Gastrocnemius medialis (tissue), 4 donors: ENCODE results near the gene CCDC9B. TPM values are rescaled to one million over a fixed set of nuclear protein-coding genes. Genes with fewer than 3 reads are reported as not detected.

Source experiments
- ATAC-seq, 2 donors: fragments of 150-250 bp; one replicate each; pipeline ENCODE4 v1.9.1; 2016
- DNase-seq, 2 donors: peaks; one replicate each; pipeline ENCODE4 v3.0.0-alpha.2; 2019
- H3K27ac ChIP-seq, 4 donors: fragments of 200-600 bp; sonication (generic); 1 replicate in 1 of 4; 2 replicates in 3 of 4; pipeline ENCODE4 v1.5.1; 2016 to 2018; ENCODE audit warnings: mild to moderate bottlenecking in 2 of 4, moderate library complexity in 1 of 4
- H3K27me3 ChIP-seq, 3 donors: fragments of 200-600 bp; sonication (generic) in 2 of 3; 1 replicate in 1 of 3; 2 replicates in 2 of 3; pipeline versions ENCODE4 v1.5.1 to v1.6.0; 2016 to 2019; ENCODE audit warnings: mild to moderate bottlenecking in 1 of 3, moderate library complexity in 1 of 3
- H3K36me3 ChIP-seq, 2 donors: fragments of 200-600 bp; sonication (generic) in 1 of 2; one replicate each; pipeline ENCODE4 v1.5.1; 2017 to 2018
- H3K4me1 ChIP-seq, 2 donors: fragments of 200-600 bp; sonication (generic) in 1 of 2; one replicate each; pipeline ENCODE4 v1.5.1; 2016 to 2017; ENCODE audit warnings: mild to moderate bottlenecking in 2 of 2
- H3K4me3 ChIP-seq, 4 donors: fragments of 200-600 bp; sonication (generic) in 3 of 4; 1 replicate in 1 of 4; 2 replicates in 3 of 4; pipeline ENCODE4 v1.5.1; 2016 to 2019; ENCODE audit warnings: mild to moderate bottlenecking in 2 of 4
- H3K9me3 ChIP-seq, 3 donors: fragments of 200-600 bp; sonication (generic) in 2 of 3; 1 replicate in 1 of 3; 2 replicates in 2 of 3; pipeline ENCODE4 v1.5.1; 2016 to 2019
- CTCF ChIP-seq, 5 experiments: fragments of 450-650 bp in 3 of 5; fragments of 200-600 bp in 2 of 5; sonication (generic) in 2 of 5; IDR thresholded peaks in 4 of 5; conservative IDR thresholded peaks in 1 of 5; 1 replicate in 4 of 5; 2 replicates in 1 of 5; pipeline ENCODE4 v1.5.1; 2016 to 2019; ENCODE audit warnings: antibody characterized with exemption in 5 of 5, mild to moderate bottlenecking in 3 of 5, moderate library complexity in 3 of 5
- POLR2A ChIP-seq, 2 donors: fragments of 450-650 bp; IDR thresholded peaks; one replicate each; pipeline ENCODE4 v1.6.1; 2017; ENCODE audit warnings: antibody characterized with exemption in 2 of 2, mild to moderate bottlenecking in 2 of 2, moderate library complexity in 2 of 2
- in situ Hi-C, 4 donors: fragments of 200-750 bp; cut with MboI; loops; one replicate each; pipeline versions ENCODE4 v1.15.0 to v1.8.0; 2017; ENCODE audit warnings: low sequenced_read_pairs in 4 of 4
- intact Hi-C: fragments of 100-400 bp; cut with DNase I; formaldehyde crosslinking; loops from one replicate; pipeline ENCODE4 v1.15.1; 2023; ENCODE audit warnings: low total_unique reads
- total RNA-seq, 4 donors: library from RNA; depleted of rRNA; stranded (reverse); fragments of >200 nt; gene quantifications; one replicate each; pipeline versions ENCODE4 v1.1.0 to v1.2.3, GENCODE V29; 2016

CCDC9B gene
- total RNA-seq, 4 donors from 2014 or later = 14.4 to 55.1 (median 20.5) TPM

GRCh38 chr15:40352281-40352901 lies 11.7 kb upstream of the CCDC9B start:
- TF ChIP-seq CTCF (IDR thresholded peaks at IDR 0.05 in 4 of 5, conservative IDR thresholded peaks at IDR 0.05 in 1 of 5) (no peak), POLR2A (IDR thresholded peaks at IDR 0.05) (no peak)

GRCh38 chr15:40349163-40349562 lies 8.4 kb upstream of the CCDC9B start:
- no peak overlapping the region for H3K27ac ChIP-seq
- H3K4me1 ChIP-seq = peaks cover 9 to 10% of the 10 kb centered on the region in 2 donors
- in situ Hi-C loops (loop anchor here in 1 of 4 donors (10.0 kb wide), 1 partner anchor 76 kb away; no protein-coding TSS in a partner anchor), intact Hi-C loops (no loop called here)
- no peaks in the 10 kb centered on the region for H3K36me3 ChIP-seq
- DNase-seq = no peak
- no peak for ATAC-seq
- no peak overlapping the region for H3K4me3 ChIP-seq
- no peaks in the 10 kb centered on the region for H3K27me3 ChIP-seq
- H3K9me3 ChIP-seq = no peaks in the 10 kb centered on the region
- TF ChIP-seq CTCF (IDR thresholded peaks at IDR 0.05 in 4 of 5, conservative IDR thresholded peaks at IDR 0.05 in 1 of 5) = no peak
- no peak for TF ChIP-seq POLR2A (IDR thresholded peaks at IDR 0.05)

More at GRCh38 chr15:40352281-40352901, 11.7 kb upstream of the CCDC9B start:
- Histone ChIP-seq H3K27ac (no peak overlapping the region), H3K9me3 (no peaks in the 10 kb centered on the region), H3K4me3 (no peak overlapping the region), H3K4me1 (peaks cover 13 to 17% of the 10 kb centered on the region in 2 donors), H3K27me3 (no peaks in the 10 kb centered on the region), H3K36me3 (no peaks in the 10 kb centered on the region)
- DNase-seq (no peak), ATAC-seq (no peak)
- intact Hi-C loops (no loop called here), in situ Hi-C loops (no loop called here)

GRCh38 chr15:40348474-40348870 lies 7.7 kb upstream of the CCDC9B start:
- TF ChIP-seq CTCF (IDR thresholded peaks at IDR 0.05 in 4 of 5, conservative IDR thresholded peaks at IDR 0.05 in 1 of 5) (no peak), POLR2A (IDR thresholded peaks at IDR 0.05) (no peak)
- Histone ChIP-seq H3K27ac (no peak overlapping the region), H3K36me3 (no peaks in the 10 kb centered on the region), H3K4me3 (no peak overlapping the region), H3K4me1 (peaks cover 3 to 5% of the 10 kb centered on the region in 2 donors), H3K27me3 (no peaks in the 10 kb centered on the region), H3K9me3 (no peaks in the 10 kb centered on the region)
- DNase-seq (no peak), ATAC-seq (no peak)
- intact Hi-C loops = no loop called here
- in situ Hi-C loops = loop anchor here in 1 of 4 donors (10.0 kb wide), 1 partner anchor 76 kb away; no protein-coding TSS in a partner anchor

- intact Hi-C loops = no loop called here
- peaks cover 0 to 5% of the 10 kb centered on the region in 2 donors for H3K4me1 ChIP-seq
- ATAC-seq (no peak), DNase-seq (no peak)
- no peaks in the 10 kb centered on the region for H3K27me3 ChIP-seq
- H3K4me3 ChIP-seq = no peak overlapping the region
- H3K27ac ChIP-seq = no peak overlapping the region
- in situ Hi-C loops = loop anchor here in 1 of 4 donors (10.0 kb wide), 1 partner anchor 77 kb away; no protein-coding TSS in a partner anchor
- no peaks in the 10 kb centered on the region for H3K9me3 ChIP-seq
- no peaks in the 10 kb centered on the region for H3K36me3 ChIP-seq
- TF ChIP-seq POLR2A (IDR thresholded peaks at IDR 0.05) (no peak), CTCF (IDR thresholded peaks at IDR 0.05 in 4 of 5, conservative IDR thresholded peaks at IDR 0.05 in 1 of 5) (no peak)
Measured at GRCh38 chr15:40347559-40348473, 7.1 kb upstream of the CCDC9B start.
